Ishikawa (cell line): ENCODE data around the gene NR1D1.

Source experiments
- CEBPB ChIP-seq: IDR thresholded peaks from 2 replicates; pipeline ENCODE4 v1.6.1; 2012
- CREB1 ChIP-seq: IDR thresholded peaks from 2 replicates; pipeline ENCODE4 v1.6.1; 2012; ENCODE audit warnings: low read depth
- EGR1 ChIP-seq: IDR thresholded peaks from 2 replicates; pipeline ENCODE4 v1.6.1; 2012
- EP300 ChIP-seq: IDR thresholded peaks from 2 replicates; pipeline ENCODE4 v1.6.1; 2012; ENCODE audit warnings: borderline replicate concordance
- FOXM1 ChIP-seq: IDR thresholded peaks from 2 replicates; pipeline ENCODE4 v1.6.1; 2012; ENCODE audit warnings: low read depth, borderline replicate concordance
- NFIC ChIP-seq: IDR thresholded peaks from 2 replicates; pipeline ENCODE4 v1.6.1; 2012
- RAD21 ChIP-seq: IDR thresholded peaks from 2 replicates; pipeline ENCODE4 v1.6.1; 2012; ENCODE audit warnings: low read depth
- TAF1 ChIP-seq: IDR thresholded peaks from 2 replicates; pipeline ENCODE4 v1.6.1; 2012; ENCODE audit warnings: low read depth, mild to moderate bottlenecking
- TCF12 ChIP-seq: IDR thresholded peaks from 2 replicates; pipeline ENCODE4 v1.6.1; 2012; ENCODE audit warnings: low read depth
- TEAD4 ChIP-seq: IDR thresholded peaks from 2 replicates; pipeline ENCODE4 v1.6.1; 2012
- YY1 ChIP-seq: IDR thresholded peaks from 2 replicates; pipeline ENCODE4 v1.6.1; 2012; ENCODE audit warnings: low read depth
- ZBTB7A ChIP-seq: IDR thresholded peaks from 2 replicates; pipeline ENCODE4 v1.6.1; 2012; ENCODE audit warnings: low read depth
- TF ChIP-seq, protein P1 (sequence below): IDR thresholded peaks from 2 replicates; pipeline ENCODE4 v1.6.1; 2012
- TF ChIP-seq, protein P2 (sequence below): IDR thresholded peaks from 2 replicates; pipeline ENCODE4 v1.6.1; 2012; ENCODE audit warnings: low read depth, mild to moderate bottlenecking
- TF ChIP-seq, protein P3 (sequence below): IDR thresholded peaks from 2 replicates; pipeline ENCODE4 v1.6.1; 2012

The NR1D1 gene

DNA sequence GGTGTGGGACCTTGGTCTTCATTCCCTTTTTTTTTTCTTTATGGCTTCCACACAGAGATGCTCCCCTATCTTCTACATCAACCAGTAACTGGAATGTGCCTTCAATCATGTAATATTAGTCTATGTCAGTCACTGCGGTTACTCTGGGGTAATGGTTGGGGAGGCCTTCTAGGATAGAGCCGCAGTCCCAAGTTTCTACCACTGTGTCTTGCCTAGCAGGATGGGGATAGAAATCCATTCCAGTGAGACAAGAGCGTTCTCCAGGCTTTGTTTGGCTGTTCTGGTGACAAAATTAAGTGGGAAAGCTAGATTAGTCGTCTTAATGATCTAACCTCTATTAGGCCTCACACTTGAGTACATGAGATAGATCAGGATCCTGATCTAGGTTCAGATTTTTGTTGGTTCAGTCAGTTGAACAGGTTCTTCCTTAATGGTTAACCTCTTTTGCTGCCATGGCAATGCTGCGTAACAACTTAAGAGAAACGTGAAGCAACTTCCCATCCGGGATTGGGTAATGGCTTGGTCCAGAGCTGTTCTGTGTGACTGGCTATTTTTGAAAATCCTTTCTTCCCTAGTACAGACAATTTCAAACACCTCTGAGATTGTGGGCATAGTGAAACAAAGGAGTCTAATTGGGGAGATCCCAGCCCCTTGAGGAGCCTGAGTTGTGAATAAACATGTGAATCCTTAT is 30.1 kb upstream of the NR1D1 start:
- no peak for TF ChIP-seq CREB1
- TF ChIP-seq, protein P1, sequence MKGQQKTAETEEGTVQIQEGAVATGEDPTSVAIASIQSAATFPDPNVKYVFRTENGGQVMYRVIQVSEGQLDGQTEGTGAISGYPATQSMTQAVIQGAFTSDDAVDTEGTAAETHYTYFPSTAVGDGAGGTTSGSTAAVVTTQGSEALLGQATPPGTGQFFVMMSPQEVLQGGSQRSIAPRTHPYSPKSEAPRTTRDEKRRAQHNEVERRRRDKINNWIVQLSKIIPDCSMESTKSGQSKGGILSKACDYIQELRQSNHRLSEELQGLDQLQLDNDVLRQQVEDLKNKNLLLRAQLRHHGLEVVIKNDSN = no peak
- TF ChIP-seq, protein P2, sequence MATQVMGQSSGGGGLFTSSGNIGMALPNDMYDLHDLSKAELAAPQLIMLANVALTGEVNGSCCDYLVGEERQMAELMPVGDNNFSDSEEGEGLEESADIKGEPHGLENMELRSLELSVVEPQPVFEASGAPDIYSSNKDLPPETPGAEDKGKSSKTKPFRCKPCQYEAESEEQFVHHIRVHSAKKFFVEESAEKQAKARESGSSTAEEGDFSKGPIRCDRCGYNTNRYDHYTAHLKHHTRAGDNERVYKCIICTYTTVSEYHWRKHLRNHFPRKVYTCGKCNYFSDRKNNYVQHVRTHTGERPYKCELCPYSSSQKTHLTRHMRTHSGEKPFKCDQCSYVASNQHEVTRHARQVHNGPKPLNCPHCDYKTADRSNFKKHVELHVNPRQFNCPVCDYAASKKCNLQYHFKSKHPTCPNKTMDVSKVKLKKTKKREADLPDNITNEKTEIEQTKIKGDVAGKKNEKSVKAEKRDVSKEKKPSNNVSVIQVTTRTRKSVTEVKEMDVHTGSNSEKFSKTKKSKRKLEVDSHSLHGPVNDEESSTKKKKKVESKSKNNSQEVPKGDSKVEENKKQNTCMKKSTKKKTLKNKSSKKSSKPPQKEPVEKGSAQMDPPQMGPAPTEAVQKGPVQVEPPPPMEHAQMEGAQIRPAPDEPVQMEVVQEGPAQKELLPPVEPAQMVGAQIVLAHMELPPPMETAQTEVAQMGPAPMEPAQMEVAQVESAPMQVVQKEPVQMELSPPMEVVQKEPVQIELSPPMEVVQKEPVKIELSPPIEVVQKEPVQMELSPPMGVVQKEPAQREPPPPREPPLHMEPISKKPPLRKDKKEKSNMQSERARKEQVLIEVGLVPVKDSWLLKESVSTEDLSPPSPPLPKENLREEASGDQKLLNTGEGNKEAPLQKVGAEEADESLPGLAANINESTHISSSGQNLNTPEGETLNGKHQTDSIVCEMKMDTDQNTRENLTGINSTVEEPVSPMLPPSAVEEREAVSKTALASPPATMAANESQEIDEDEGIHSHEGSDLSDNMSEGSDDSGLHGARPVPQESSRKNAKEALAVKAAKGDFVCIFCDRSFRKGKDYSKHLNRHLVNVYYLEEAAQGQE = no peak
- TF ChIP-seq EGR1 = no peak
- TF ChIP-seq RAD21 = no peak
- no peak for TF ChIP-seq TEAD4

DNA sequence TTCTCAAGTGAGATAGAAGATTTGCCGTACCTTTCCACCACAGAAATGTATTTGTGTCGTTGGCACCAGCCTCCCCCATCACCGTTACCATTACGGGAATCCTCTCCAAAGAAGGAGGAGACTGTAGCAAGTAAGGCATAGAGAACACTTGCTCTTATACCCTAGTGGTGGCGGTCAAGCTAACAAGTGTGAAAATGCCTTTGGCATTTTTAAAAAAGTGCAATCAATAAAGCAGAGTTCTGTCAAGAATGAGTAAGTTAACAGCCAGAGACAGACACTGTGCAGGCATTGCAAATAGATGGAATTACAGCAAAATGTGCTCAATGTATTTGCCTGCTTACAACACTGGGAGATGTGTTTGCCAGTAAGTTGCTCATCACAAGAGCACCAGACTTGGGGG is 29.1 kb upstream of the NR1D1 start:
- TF ChIP-seq FOXM1 (no peak), YY1 (no peak), EGR1 (no peak), CEBPB (no peak), TCF12 (no peak)

DNA sequence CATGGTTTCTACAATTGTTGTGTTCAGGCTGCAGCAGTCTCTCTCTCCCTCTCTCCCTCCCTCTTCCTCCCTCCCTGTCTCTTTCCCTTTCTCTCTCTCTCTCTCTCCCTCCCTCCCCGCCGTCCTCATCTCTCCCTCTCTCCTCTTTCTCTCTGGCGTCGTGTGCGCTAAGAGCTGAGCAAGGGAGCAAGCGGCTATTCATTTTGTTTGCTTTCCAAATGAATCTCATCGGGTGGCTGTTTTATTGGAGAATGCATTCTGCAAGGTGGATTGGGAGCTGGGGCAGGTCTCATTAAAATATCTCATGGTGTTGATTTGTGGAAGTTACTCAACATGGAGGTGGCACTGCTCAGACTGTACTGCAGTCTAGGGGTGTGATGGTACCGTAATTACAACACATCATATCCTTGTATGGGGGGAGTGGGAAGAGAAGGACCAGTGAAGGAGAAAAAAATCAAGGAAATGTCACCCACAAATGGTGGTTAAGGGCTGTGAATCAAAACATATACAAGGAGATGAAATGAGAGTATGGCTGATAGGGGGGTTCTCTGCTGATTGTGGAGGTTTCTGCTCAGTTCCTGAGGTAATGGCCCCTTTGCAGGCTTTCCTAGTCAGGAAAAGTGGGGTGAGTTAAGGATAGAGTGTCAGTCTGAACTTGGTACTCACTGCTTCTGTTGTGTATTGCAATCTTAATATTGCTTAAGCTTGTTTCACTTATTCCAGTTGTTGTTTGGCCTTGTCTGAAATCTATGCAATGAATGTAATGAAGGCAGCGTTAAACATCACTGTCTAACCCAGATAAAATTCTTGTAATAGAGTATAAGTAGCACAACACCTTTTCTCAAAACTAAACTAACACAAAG is 24.1 kb upstream of the NR1D1 start:
- TF ChIP-seq CREB1 = no peak
- TF ChIP-seq ZBTB7A = no peak
- no peak for TF ChIP-seq TCF12
- no peak for TF ChIP-seq EP300
- TF ChIP-seq TAF1 = no peak
- TF ChIP-seq, protein P1 = no peak
- no peak for TF ChIP-seq YY1
- no peak for TF ChIP-seq TEAD4
- TF ChIP-seq EGR1 = no peak
- no peak for TF ChIP-seq NFIC

DNA sequence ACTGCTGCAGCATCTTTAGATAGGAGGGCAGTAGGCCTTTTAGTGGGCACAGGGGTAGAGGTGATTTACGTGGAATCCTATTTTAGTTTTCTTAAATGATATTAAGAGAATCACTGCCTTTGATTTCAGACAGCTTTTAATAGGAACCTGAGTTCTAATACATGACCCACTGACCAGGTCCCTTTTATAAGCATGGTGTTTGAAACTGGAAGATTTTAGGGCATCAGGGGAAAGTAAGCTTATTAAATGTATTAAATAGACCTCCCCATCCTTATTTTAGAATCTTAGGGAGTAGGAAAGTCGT is 23.4 kb upstream of the NR1D1 start:
- no peak for TF ChIP-seq NFIC
- TF ChIP-seq TAF1 = no peak
- no peak for TF ChIP-seq EGR1
- TF ChIP-seq, protein P1 = no peak
- no peak for TF ChIP-seq YY1
- no peak for TF ChIP-seq FOXM1
- no peak for TF ChIP-seq TCF12
- TF ChIP-seq EP300 = no peak
- no peak for TF ChIP-seq CREB1
- TF ChIP-seq CEBPB = no peak
- no peak for TF ChIP-seq ZBTB7A

DNA sequence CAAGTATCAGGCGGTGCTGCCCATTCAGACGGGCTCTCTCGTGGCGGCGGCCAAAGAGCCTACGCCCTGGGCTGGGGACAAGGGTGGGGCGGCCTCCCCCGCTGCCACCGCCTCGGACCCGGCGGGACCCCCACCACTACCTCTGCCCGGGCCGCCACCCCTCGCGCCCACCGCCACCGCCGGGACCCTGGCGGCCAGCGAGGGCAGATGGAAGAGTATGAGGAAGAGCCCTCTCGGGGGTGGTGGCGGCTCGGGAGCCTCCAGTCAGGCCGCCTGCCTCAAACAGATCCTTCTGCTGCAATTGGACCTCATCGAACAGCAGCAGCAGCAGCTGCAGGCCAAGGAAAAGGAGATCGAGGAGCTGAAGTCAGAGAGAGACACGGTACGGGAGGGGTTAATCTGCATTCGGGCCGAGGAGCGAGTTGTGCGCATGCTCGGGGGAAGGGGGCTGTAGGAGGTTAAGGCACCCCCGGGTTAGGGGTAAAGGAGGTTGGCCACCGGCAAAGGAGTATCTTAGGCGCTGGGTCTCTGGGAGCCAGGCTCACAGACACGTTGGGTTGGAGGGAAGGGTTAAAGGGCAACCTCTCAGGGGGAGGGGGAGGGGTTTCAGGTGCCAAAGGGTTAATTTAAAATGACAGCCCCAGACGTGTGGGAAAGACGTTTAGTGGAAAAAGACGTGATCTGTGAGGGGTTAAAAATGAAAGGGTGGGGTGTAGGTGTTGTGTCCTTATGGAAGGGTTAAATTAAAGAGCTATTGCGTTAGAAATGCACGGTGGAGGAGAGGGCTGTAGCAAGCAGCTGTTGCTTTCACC is 22.8 kb upstream of the NR1D1 start:
- TF ChIP-seq, protein P3, sequence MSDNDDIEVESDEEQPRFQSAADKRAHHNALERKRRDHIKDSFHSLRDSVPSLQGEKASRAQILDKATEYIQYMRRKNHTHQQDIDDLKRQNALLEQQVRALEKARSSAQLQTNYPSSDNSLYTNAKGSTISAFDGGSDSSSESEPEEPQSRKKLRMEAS = peak; percentile 86
- TF ChIP-seq EP300 (no peak), ZBTB7A (peak; percentile 55)

DNA sequence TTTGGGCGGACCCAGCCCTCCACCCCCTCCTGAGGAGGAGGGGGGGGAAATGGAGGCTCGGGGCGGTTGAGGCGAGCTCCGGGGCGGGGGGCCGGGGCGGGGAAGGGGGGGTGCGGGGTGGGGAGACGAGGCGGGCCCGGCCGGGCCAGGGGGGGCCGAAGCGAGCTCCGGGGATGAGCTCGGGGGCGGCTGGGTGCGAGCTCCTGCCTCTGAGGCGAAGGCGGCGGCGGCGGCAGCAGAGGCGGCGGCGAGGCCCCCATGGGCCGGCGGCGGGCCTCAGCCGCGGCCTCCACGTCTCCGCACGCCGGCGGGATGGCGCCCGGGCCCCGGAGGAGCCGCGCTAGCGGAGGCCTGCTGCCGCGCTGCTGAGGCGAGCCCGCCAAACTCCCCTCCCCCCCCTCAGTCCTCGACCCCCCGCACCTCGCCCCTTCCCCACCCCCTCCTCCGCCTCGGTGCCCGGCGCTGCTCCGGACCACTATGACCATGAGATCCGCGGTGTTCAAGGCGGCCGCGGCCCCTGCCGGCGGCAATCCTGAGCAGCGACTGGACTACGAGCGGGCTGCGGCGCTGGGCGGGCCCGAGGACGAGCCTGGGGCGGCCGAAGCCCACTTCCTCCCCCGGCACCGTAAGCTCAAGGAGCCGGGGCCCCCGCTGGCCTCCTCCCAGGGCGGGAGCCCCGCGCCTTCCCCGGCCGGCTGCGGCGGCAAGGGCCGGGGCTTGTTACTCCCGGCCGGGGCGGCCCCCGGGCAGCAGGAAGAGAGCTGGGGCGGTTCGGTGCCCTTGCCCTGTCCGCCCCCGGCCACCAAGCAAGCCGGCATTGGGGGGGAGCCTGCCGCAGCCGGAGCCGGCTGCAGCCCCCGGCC is 22.0 kb upstream of the NR1D1 start:
- TF ChIP-seq TEAD4 (no peak), RAD21 (peak; percentile 6; the same call in 1 of the 2 replicates)
